ENCODE measurements around the gene GOT2. TPM values are rescaled to one million over a fixed set of nuclear protein-coding genes. Genes with fewer than 3 reads are reported as not detected.
A peak's percentile ranks its signal among the peaks of the same experiment; 100 is the strongest.
"Not testable (repeated sequence)": the region's sequence is repeated elsewhere in the genome, so short reads cannot be mapped to it uniquely, and the experiment has no call there.

The GOT2 gene
- total RNA-seq, 4 donors from 2014 or later = 135 to 253 (median 195) TPM

DNA sequence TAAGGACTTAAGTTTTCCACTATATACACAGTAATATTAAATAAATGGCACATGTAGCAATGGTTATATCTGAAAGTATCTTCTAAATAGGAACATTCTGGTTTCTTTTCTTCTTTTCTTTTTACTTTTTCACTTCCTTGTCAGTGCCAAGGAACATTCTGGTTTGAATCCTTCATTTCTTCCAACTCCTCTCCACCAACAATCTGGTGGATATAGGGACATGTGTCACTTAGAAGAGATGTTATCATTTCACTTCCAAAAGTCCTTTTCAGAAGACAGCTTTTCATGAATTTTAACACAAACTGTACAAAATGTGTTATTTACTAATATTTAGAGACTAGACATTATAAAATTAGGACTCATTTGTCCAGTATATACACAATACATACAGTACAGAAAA is 7.9 kb upstream of the GOT2 start:
- TF ChIP-seq POLR2A (IDR thresholded peaks at IDR 0.05) = no peak
- TF ChIP-seq, protein P1, sequence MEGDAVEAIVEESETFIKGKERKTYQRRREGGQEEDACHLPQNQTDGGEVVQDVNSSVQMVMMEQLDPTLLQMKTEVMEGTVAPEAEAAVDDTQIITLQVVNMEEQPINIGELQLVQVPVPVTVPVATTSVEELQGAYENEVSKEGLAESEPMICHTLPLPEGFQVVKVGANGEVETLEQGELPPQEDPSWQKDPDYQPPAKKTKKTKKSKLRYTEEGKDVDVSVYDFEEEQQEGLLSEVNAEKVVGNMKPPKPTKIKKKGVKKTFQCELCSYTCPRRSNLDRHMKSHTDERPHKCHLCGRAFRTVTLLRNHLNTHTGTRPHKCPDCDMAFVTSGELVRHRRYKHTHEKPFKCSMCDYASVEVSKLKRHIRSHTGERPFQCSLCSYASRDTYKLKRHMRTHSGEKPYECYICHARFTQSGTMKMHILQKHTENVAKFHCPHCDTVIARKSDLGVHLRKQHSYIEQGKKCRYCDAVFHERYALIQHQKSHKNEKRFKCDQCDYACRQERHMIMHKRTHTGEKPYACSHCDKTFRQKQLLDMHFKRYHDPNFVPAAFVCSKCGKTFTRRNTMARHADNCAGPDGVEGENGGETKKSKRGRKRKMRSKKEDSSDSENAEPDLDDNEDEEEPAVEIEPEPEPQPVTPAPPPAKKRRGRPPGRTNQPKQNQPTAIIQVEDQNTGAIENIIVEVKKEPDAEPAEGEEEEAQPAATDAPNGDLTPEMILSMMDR (IDR thresholded peaks at IDR 0.05 in 4 of 5, conservative IDR thresholded peaks at IDR 0.05 in 1 of 5) = no peak
- H3K4me3 ChIP-seq = no peak overlapping the region
- H3K36me3 ChIP-seq = no peaks in the 10 kb centered on the region
- DNase-seq (no peak), ATAC-seq (no peak)
- in situ Hi-C loops (cut with MboI; ENCODE audit: low sequenced_read_pairs in 4 of 4) (loop anchor here in 1 of 4 donors (25.0 kb wide), 1 partner anchor 230 kb away; the partner anchor contains the start of genes NDRG4 and SETD6), intact Hi-C loops (cut with DNase I; ENCODE audit: low total_unique reads) (no loop called here)
- H3K4me1 ChIP-seq = no peaks in the 10 kb centered on the region
- no peaks in the 10 kb centered on the region for H3K9me3 ChIP-seq
- no peaks in the 10 kb centered on the region for H3K27me3 ChIP-seq
- H3K27ac ChIP-seq = no peak overlapping the region

DNA sequence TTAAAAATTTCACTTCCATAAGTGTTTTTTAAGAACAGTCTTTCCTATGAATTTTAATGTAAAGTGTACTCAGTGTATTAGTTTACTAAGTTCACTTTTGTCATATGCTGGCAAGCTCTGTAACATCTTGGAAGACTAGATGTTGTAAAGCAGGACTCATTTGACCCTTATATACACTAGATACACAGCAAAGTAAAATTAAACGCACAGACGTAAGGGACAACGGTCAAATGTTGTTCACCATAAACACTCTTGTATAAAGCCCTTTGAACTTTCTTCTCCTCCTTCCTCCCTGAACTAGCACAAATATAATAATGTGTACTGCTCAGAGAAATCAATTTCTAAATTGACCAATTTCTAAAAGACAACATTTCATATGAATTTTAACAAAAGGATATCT is 7.0 kb upstream of the GOT2 start:
- intact Hi-C loops (cut with DNase I; ENCODE audit: low total_unique reads) = no loop called here
- H3K27me3 ChIP-seq = no peaks in the 10 kb centered on the region
- ATAC-seq (no peak), DNase-seq (no peak)
- H3K4me1 ChIP-seq = no peaks in the 10 kb centered on the region
- TF ChIP-seq, protein P1 (IDR thresholded peaks at IDR 0.05 in 4 of 5, conservative IDR thresholded peaks at IDR 0.05 in 1 of 5) = no peak
- no peak for TF ChIP-seq POLR2A (IDR thresholded peaks at IDR 0.05)
- no peak overlapping the region for H3K4me3 ChIP-seq
- in situ Hi-C loops (cut with MboI; ENCODE audit: low sequenced_read_pairs in 4 of 4) = loop anchor here in 1 of 4 donors (25.0 kb wide), 1 partner anchor 229 kb away; the partner anchor contains the start of genes NDRG4 and SETD6
- H3K27ac ChIP-seq = no peak overlapping the region
- H3K36me3 ChIP-seq = no peaks in the 10 kb centered on the region
- H3K9me3 ChIP-seq = no peaks in the 10 kb centered on the region

DNA sequence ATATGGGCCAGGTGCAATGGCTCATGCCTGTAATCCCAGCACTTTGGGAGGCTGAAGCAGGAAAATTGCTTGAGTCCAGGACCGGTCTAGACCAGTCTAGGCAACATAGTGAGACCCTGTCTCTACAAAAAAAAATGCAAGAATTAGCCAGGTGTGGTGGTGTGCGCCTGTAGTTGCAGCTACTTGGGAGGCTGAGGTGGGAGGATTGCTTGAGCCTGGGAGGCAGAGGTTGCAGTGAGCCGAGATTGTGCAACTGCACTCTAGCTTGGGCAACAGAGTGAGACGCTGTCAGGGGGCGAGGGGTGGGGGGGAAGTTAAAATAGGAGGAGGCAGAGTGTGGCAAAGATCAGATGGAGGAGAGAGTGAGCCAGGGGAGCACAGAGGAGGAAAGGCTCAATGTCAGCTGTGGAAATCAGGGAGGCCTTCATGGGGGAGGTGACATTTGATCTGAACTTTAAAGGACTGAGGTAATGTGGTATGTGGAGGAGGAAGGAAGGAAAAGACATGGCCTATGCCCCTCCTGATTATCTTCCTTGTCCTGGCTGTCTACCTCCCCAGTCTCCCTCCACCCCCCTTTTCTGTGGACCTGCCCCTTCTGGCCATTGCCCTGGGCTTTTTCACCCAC is 4.7 kb upstream of the GOT2 start:
- H3K4me1 ChIP-seq = peaks cover 0 to 6% of the 10 kb centered on the region in 2 donors
- DNase-seq = no peak
- intact Hi-C loops (cut with DNase I; ENCODE audit: low total_unique reads) (loop anchor here (10.0 kb wide), 1 partner anchor 344 kb away; the partner anchor contains the start of gene GINS3), in situ Hi-C loops (cut with MboI; ENCODE audit: low sequenced_read_pairs in 4 of 4) (loop anchor here in 1 of 4 donors (25.0 kb wide), 1 partner anchor 226 kb away; the partner anchor contains the start of genes NDRG4 and SETD6)
- no peaks in the 10 kb centered on the region for H3K36me3 ChIP-seq
- H3K4me3 ChIP-seq = no peak overlapping the region
- H3K9me3 ChIP-seq = no peaks in the 10 kb centered on the region
- ATAC-seq = no peak
- no peak overlapping the region for H3K27ac ChIP-seq
- no peak for TF ChIP-seq POLR2A (IDR thresholded peaks at IDR 0.05)
- TF ChIP-seq, protein P1 (IDR thresholded peaks at IDR 0.05 in 4 of 5, conservative IDR thresholded peaks at IDR 0.05 in 1 of 5) = no peak
- H3K27me3 ChIP-seq = no peaks in the 10 kb centered on the region

DNA sequence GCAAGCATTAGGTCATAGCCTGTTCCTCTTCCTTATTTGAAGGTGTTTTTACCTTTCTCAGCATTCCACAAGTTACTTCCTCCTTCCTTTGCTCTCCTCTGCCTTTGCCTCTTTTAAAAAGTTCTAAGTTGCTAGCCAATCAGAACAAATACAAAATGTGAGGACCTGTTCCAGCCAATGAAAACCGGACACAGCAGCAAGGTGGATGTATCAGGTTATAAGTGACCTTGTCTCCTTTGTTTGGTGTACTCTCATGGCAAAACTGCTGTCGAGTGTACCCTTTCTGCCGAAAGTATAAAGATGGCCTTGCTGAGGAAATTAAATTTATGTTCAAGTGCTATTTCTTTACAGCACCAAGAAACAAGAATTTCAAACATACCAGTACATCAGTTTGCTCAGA is 2.2 kb upstream of the GOT2 start:
- not testable (repeated sequence) for H3K36me3 ChIP-seq, ATAC-seq, H3K9me3 ChIP-seq, DNase-seq, H3K27me3 ChIP-seq, H3K4me3 ChIP-seq, H3K27ac ChIP-seq
- H3K4me1 ChIP-seq = peaks cover 19 to 20% of the 10 kb centered on the region in 2 donors
- intact Hi-C loops (cut with DNase I; ENCODE audit: low total_unique reads) = loop anchor here (10.0 kb wide), 1 partner anchor 342 kb away; the partner anchor contains the start of gene GINS3
- in situ Hi-C loops (cut with MboI; ENCODE audit: low sequenced_read_pairs in 4 of 4) = loop anchor here in 1 of 4 donors (25.0 kb wide), 1 partner anchor 224 kb away; the partner anchor contains the start of genes NDRG4 and SETD6

DNA sequence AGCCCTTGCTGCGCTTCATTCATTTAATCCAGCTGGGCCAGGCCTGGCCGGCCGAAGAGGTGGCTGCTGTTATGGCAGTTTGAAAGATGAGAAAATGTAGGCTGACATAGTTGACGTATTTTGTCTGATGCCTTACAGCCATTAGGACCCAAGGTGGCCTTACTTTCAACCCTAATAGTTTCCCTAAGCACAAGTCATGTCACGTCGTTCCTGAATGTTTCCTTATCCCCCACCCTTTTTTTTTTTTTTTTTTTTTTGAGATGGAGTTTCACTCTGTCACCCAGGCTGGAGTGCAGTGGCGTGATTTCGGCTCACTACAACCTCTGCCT is 307 bp upstream of the GOT2 start:
- in situ Hi-C loops (cut with MboI; ENCODE audit: low sequenced_read_pairs in 4 of 4) (loop anchor here in 1 of 4 donors (25.0 kb wide), 1 partner anchor 222 kb away; the partner anchor contains the start of genes NDRG4 and SETD6), intact Hi-C loops (cut with DNase I; ENCODE audit: low total_unique reads) (loop anchor here (2.0 to 10.0 kb wide), 3 partner anchors 50 to 340 kb away; partner anchors contain the start of genes GINS3 and SLC38A7)
- Histone ChIP-seq H3K27ac (peak overlapping the region; percentile 85 to 93 (median 92)), H3K9me3 (no peaks in the 10 kb centered on the region), H3K27me3 (no peaks in the 10 kb centered on the region), H3K36me3 (no peaks in the 10 kb centered on the region), H3K4me1 (peaks cover 37% of the 10 kb centered on the region in 2 donors), H3K4me3 (peak overlapping the region; percentile 79 to 96 (median 90))
- DNase-seq (no peak), ATAC-seq (peak in 1 of 2 donors; percentile 6)
- TF ChIP-seq POLR2A (IDR thresholded peaks at IDR 0.05) = no peak
- TF ChIP-seq, protein P1 (IDR thresholded peaks at IDR 0.05 in 4 of 5, conservative IDR thresholded peaks at IDR 0.05 in 1 of 5) = no peak

Data from gastrocnemius medialis (tissue), 4 donors.